Measurements from ENCODE around the gene CACNA1D.

GRCh38 chr3:53536282-53536681 is 41.9 kb downstream of the CACNA1D start:
- TF ChIP-seq CTCF (IDR thresholded peaks at IDR 0.05; ENCODE audit: low read depth, low read length): no peak
- no peak for TF ChIP-seq EZH2phosphoT487 (IDR thresholded peaks at IDR 0.05; ENCODE audit: low read depth)

Data from OCI-LY3 (cell line).